ENCODE data around the gene PALLD.
"Not testable (repeated sequence)": the region's sequence is repeated elsewhere in the genome, so short reads cannot be mapped to it uniquely, and the experiment has no call there.

Gene PALLD

DNA sequence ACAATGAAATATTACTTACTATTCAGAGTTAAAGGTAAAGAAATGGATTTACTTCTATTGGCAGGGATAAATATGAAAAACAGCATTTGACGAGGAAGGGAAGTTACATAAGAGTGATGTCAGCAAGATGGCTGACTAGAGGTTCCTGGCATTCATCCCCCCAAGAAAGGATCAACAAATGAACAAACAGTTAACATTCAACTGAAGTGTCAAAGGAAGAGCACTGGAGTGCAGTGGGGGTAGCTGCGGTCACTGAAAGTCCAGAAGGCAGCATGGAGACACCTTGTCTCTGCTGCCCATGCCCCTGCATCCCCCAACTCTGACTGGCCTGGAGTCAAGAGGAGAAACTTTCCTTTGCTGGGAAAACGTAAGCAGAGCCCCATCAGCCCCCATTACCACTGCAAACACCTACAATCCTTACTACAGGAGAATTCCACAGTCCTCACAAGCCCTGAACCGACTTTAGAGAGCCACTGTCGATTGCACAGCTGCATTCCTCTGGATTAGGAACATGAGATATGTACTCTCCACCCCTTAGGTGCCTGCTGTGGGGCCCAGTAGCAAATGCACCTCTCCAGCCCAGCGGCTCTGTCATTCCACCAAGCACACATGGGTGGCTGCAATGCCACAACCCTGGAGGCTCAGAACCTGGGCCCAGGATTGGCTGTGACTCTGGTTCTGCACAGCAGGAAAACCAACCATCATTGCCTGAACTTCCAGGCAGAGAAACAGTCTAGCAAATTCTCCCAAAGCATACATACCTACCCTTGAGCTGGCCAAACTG is 433.8 kb downstream of the PALLD start:
- no peak for DNase-seq (ENCODE audit: low read depth in 3 of 3, low spot score in 1 of 3)

DNA sequence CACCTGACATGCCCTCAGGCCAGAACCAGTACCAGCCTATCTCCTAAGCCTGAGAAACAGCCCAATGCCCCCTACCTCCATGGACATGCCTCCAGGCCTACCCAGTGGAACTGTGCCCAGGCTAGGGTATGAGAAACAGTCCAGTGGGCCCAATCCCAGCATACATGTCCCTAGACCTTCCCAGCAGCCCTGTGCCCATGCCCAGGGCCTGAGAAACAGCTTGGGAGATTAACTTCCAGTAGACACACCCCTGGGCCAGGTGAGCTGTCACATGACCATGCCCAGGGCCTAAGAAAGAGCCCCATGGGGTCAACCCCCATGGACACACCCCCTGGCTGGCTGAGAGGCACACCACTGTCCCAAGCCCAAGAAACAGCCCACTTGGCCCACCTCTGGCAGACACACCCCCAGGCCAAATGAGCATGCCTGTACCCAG is 434.4 kb downstream of the PALLD start:
- DNase-seq (ENCODE audit: low read depth in 3 of 3, low spot score in 1 of 3), result no peak

DNA sequence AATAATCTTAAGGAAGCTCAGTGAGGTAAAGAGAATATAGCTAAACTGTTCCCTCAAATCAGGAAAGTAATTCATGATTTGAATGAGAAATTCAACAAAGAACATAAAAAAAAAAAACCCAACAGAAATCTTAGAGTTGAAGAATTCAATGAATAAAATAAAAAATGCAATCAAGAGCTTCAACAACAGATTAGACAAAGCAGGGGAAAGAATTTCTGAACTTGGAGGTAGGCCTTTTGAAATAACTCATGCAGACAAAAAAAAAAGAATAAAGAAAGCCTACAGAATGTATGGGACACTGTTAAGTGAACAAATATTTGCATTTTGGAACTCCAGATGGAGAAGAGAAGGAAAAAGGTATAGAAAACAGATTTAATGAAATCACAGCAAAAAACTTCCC is 435.3 kb downstream of the PALLD start:
- no peak for DNase-seq (ENCODE audit: low read depth in 3 of 3, low spot score in 1 of 3)

DNA sequence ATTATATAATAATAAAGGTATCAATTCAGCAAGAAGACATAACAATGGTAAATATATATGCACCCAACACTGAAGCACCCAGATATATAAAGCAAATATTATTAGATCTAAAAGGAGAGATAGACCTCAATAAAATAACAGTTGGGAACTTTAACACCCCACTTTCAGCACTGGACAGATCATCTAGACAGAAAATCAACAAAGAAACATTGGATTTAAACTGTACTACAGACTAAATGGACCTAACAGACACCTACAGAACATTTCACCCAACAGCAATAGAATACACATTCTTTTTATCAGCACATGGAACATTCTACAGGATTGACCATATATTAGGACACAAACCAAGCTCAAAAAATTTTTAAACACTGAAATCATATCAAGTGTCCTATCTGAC is 436.6 kb downstream of the PALLD start:
- DNase-seq (ENCODE audit: low read depth in 3 of 3, low spot score in 1 of 3), result no peak

DNA sequence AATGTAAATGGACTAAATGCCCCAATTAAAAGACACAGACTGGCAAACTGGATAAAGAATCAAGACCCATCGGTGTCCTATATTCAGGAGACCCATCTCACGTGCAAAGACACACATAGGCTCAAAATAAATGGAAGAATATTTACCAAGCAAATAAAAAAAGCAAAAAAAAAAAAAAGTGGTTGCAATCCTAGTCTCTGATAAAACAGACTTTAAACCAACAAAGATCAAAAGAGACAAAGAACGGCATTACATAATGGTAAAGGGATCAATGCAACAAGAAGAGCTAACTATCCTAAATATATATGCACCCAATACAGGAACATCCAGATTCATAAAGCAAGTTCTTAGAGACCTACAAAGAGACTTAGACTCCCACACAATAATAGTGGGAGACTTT is 440.6 kb downstream of the PALLD start:
- not testable (repeated sequence) for DNase-seq (ENCODE audit: low read depth in 3 of 3, low spot score in 1 of 3)

DNA sequence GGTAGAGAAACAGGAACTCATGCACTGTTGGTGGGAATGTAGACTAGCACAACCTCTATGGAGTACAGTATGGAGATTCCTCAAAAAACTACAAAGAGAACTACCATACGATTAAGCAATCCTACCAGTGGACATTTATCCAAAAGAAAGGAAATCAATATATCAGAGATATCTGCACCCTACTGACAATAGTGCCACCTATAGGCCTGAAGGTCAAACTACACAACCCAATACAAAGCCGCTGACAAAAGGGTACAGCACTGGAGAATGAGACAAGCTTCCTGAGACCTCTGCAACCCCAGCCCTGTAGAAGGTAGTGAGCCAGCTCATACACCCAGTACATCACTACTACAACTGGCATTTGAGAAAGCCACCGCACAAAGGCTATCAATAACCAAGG is 446.1 kb downstream of the PALLD start:
- no peak for DNase-seq (ENCODE audit: low read depth in 3 of 3, low spot score in 1 of 3)

DNA sequence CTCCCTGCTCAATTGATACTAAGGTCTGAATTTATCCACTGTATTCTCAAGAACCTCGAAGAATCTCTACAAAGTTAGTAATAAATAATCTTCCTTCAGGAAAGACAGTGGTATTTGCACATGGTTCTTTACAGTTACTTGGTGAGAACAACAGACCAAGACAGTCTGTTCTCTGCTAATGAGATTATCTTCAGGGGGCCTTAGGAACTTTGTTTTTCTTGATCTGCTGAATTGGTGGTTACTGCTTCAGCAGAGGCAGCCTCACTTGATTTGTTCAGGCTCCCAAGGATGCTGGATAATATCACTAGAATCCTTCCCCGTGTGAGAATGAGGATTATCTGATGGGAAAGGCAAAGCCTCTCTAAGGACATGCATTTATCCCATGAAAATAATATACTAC is 448.4 kb downstream of the PALLD start:
- no peak for DNase-seq (ENCODE audit: low read depth in 3 of 3, low spot score in 1 of 3)

DNA sequence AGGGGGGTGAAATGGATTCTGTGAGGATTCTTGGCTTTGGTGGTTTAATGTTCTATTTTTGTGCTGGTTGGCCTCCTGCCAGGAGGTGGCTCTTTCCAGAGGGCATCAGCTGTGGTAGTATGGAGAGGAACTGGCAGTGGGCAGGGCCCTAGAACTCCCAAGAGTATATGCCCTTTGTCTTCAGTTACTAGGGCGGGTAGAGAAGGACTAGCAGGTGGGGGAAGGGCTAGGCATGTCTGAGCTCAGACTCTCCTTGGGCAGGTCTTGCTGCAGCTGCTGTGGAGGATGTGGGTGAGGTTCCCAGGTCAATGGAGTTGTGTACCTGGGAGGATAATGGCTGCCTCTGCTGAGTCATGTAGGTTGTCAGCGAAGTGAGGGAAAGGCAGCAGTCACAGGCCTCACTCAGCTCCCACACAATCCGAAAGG is 456.0 kb downstream of the PALLD start:
- not testable (repeated sequence) for DNase-seq (ENCODE audit: low read depth in 3 of 3, low spot score in 1 of 3)

DNA sequence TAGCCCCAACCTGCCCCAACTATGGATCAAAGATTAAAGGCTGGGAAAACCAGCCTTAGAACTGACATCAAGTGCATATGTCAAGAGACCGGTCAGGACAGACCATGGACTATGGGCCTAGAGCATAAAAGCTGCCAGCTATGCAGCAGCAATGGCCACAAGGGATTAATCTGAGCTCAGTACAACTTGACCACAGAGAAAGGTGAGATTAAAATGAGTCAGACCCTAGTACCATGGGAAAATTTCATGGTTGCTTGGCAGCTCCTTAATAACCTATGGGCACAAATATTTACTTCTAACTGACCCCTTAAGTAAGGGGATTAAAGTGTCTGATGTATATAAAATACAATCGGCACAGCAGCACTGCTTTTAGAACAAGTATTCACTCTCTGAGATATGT is 458.8 kb downstream of the PALLD start:
- DNase-seq (ENCODE audit: low read depth in 3 of 3, low spot score in 1 of 3), result no peak

DNA sequence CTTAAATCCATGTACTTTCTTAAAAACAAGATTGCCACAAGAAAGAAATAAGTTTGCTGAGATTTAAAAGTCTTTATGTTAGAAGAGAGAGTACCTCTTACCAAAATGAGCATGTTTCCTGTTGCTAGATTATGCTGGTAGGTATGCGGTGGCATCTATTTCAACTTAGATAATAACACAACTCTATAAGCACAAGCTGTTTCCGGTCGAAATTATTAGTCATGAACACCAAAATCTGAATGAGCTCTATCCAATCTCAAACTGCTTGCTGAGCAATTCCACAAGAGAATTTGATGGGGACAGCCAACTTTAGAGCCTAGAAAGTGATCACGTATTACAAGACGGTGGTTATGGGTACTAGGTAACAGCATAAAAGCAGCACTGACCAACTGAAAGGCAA is 463.9 kb downstream of the PALLD start:
- DNase-seq (ENCODE audit: low read depth in 3 of 3, low spot score in 1 of 3), result no peak

DNA sequence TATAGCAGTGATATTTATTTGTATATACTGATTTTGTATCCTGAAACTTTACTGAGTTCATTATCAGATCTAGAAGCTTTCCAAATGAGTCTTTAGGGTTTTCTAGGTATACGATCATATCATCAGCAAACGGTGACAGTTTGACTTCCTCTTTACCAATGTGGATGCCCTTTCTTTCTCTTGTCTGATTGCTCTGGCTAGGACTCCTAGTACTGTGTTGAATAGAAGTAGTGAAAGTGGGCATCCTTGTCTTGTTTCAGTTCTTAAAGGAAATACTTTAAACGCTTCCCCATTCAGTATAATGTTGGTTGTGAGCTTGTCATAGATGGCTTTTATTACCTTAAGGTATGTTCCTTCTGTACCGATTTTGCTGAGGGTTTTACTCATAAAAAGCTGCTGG is 475.7 kb downstream of the PALLD start:
- DNase-seq (ENCODE audit: low read depth in 3 of 3, low spot score in 1 of 3), result no peak
